DND-41 (cell line): ENCODE data around the gene TMEM106B.

ENCODE experiments used
- CTCF ChIP-seq: IDR thresholded peaks from 2 replicates; pipeline ENCODE4 v1.5.1; 2012; ENCODE audit warnings: borderline replicate concordance, low read length, moderate library complexity, mild to moderate bottlenecking; ENCODE audit not compliant: poor library complexity, severe bottlenecking; ENCODE audit errors: extremely low read depth
- EZH2 ChIP-seq: IDR thresholded peaks from 3 replicates; pipeline ENCODE4 v1.6.1; 2012; ENCODE audit warnings: borderline replicate concordance, low read depth, mild to moderate bottlenecking, moderate library complexity, low read length, inconsistent platforms; ENCODE audit not compliant: severe bottlenecking

- TF ChIP-seq CTCF = no peak
- no peak for TF ChIP-seq EZH2
Observed at GRCh38 chr7:12239806-12240205, 28.7 kb downstream of the TMEM106B start.
